Measurements from ENCODE around the gene SLC22A17.

SLC22A17 gene

DNA sequence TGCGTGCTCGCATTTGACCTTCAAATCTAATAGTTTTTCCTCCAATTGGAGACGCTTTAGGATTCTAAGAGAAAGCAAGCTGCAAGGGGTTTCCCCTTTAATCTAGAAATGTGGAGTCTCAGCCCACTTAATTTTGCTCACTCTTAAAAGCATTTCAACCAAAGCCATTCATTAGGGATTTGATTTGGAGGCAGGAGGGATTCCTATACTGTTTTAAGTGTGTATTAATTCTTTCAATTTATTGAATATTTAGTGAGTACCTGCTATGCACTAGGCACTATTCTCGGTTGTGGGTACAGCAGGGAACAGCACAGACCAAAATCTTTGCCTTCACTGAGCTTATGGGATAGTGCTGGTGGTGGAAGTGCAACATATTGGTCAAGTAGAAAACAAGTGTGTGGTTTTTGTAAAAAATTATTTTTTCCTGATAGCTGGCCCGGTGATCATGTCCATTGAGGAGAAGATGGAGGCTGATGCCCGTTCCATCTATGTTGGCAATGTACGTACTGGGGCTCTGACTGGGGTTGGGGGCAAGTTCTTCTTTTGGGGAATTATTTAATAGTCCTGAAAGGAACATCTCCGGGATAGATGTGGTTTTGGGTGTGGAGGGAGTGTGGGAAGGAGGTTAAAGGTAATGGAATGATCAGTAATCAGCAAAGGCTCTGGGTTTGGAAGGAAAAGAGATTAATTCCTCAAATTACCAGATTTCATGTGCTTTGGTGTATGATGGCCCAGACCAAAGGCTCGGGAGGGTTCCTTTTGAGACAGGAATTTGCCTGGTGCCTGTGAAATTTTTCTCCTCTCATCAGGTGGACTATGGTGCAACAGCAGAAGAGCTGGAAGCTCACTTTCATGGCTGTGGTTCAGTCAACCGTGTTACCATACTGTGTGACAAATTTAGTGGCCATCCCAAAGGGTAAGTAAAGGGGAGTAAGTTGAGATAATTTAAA, 29.8 kb downstream of the SLC22A17 start:
- DNase-seq = no peak
- in situ Hi-C loops (cut with HindIII; ENCODE audit: low pct_ligation_motif_present, low pct_unique_long_range_greater_than_20kb, low sequenced_read_pairs) = no loop called here

- in situ Hi-C loops (cut with HindIII; ENCODE audit: low pct_ligation_motif_present, low pct_unique_long_range_greater_than_20kb, low sequenced_read_pairs) = no loop called here
- DNase-seq = peak; percentile 57
Measured at GRCh38 chr14:23321572-23322547, 30.8 kb downstream of the SLC22A17 start.

DNA sequence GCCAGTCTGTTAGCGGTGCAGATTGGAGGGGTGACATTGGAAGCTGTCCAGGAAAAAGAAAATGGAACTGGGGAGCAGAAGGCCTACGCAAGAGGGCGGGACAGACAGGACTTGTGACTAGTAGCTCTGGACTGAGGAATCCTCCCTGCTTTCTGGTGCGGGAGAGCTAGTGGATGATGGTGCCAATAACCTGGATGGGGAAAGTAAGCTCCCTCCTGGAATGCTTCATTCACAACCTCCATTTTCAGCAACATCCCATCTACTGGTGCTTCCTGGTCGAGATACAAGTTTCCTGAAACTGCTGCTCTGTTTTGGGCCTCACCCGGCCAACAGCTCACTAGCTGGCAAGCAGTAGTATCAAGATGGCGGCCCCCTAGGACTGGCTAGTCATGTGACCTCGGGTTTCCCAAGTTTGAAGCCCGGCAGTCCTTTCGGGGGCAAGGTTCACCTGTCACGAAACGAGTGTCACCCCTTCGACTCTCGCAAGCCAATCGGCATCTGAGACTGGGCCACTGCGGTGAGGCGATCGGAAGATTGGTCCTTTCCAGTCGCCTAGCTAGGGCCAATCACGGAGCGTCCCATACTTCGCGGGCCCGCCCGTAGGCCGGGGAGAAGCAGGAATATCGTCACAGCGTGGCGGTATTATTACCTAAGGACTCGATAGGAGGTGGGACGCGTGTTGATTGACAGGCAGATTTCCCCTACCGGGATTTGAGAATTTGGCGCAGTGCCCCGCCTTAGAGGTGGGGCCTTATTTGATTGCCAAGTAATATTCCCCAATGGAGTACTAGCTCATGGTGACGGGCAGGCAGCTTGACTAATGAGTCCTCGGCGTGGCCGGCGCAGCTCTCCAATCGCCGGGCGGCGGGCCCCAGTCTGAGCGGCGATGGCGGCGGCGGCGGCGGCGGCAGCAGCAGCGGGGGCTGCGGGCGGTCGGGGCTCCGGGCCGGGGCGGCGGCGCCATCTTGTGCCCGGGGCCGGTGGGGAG, 31.8 kb downstream of the SLC22A17 start, which contains the start of gene PABPN1:
Gene PABPN1 (plus strand): TSS at position 874 of the 988 bp plus-strand sequence. CDS start 13 bp downstream, at position 887.
- peak; percentile 99 for DNase-seq
- in situ Hi-C loops (cut with HindIII; ENCODE audit: low pct_ligation_motif_present, low pct_unique_long_range_greater_than_20kb, low sequenced_read_pairs) = no loop called here

- in situ Hi-C loops (cut with HindIII; ENCODE audit: low pct_ligation_motif_present, low pct_unique_long_range_greater_than_20kb, low sequenced_read_pairs) = no loop called here
- no peak for DNase-seq
Measured at GRCh38 chr14:23319746-23320583, 32.7 kb downstream of the SLC22A17 start.

DNA sequence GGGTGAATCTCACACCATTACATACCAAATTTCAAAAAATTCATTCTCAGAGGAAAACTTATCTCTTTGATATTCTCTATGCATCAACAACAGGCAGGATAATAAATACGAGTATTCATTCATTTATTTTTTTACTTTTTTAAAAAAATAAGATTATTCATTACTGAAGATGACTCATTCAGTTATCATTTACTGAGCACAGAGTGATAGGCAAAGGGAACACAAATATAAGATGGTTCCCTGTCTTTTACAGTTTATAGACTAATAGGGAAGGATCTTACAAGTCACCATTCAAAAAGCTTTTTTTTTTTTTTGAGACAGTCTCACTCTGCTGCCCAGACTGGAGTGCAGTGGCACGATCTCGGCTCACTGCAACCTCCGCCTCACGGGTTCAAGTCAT, 36.4 kb downstream of the SLC22A17 start:
- in situ Hi-C loops (cut with HindIII; ENCODE audit: low pct_ligation_motif_present, low pct_unique_long_range_greater_than_20kb, low sequenced_read_pairs) = no loop called here

DNA sequence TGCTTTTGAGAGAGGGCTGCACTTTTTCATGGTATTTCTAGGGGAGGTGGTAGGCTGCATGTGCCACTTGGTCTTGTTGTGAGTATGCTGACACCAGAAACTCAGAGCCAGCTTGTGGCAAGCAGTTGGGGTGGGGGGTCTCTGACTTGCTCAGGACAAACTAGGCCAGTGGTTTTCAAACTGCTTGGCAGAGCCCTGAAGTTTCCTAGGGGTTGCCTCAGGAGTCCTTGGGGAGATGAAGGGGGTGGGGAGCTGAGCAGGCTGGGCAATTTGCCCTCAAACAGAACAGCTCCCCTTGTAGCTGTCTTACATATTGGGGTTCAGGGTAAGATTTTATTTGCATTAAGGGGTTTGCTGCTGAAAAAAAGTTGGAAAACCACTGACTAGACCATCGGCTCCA, 42.1 kb downstream of the SLC22A17 start:
- in situ Hi-C loops (cut with HindIII; ENCODE audit: low pct_ligation_motif_present, low pct_unique_long_range_greater_than_20kb, low sequenced_read_pairs) = no loop called here
- DNase-seq = no peak

More for the DNA sequence above, 36.4 kb downstream of the SLC22A17 start:
- DNase-seq = no peak

DNA sequence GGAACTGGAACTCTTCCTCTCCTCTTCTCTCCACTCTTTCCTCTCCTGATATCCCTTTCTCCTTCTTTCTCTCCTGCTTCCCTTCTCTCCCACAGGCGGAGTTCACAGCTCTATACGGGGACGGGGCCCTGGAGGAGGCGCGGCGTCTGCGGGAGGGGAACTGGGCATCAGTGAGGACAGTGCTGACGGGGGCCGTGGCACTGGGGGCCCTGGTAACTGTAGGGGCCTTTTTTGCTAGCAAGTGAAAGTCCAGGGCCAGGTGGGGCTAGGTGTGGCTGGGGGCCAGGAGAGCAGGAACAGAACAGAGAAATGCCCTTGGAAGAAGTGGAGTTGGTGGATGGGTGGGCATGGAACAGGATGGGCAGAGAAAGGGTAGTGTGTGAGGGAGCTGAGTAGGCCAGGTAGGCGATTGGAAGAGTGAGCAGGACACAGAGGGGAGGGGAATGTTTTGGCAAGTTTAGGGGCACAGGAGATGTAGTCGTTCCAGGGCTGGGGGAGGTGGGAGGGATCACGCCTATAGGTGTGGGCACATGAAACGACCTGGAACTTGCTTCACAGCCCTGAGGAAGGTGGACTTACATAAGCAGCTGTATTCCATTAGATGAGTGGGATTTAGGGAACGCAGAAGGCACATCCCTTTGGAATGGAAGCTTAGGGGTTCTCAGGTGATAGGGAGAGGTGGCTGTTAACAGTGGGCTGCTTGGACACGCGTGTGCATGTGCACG, 43.8 kb downstream of the SLC22A17 start:
- no peak for DNase-seq
- in situ Hi-C loops (cut with HindIII; ENCODE audit: low pct_ligation_motif_present, low pct_unique_long_range_greater_than_20kb, low sequenced_read_pairs) = no loop called here

- no peak for DNase-seq
Measured at GRCh38 chr14:23307687-23308644, 44.7 kb downstream of the SLC22A17 start.

GRCh38 chr14:23307146-23307530, 45.5 kb downstream of the SLC22A17 start:
- in situ Hi-C loops (cut with HindIII; ENCODE audit: low pct_ligation_motif_present, low pct_unique_long_range_greater_than_20kb, low sequenced_read_pairs) = no loop called here
- DNase-seq = no peak

More at GRCh38 chr14:23307687-23308644, 44.7 kb downstream of the SLC22A17 start:
- in situ Hi-C loops (cut with HindIII; ENCODE audit: low pct_ligation_motif_present, low pct_unique_long_range_greater_than_20kb, low sequenced_read_pairs) = no loop called here

DNA sequence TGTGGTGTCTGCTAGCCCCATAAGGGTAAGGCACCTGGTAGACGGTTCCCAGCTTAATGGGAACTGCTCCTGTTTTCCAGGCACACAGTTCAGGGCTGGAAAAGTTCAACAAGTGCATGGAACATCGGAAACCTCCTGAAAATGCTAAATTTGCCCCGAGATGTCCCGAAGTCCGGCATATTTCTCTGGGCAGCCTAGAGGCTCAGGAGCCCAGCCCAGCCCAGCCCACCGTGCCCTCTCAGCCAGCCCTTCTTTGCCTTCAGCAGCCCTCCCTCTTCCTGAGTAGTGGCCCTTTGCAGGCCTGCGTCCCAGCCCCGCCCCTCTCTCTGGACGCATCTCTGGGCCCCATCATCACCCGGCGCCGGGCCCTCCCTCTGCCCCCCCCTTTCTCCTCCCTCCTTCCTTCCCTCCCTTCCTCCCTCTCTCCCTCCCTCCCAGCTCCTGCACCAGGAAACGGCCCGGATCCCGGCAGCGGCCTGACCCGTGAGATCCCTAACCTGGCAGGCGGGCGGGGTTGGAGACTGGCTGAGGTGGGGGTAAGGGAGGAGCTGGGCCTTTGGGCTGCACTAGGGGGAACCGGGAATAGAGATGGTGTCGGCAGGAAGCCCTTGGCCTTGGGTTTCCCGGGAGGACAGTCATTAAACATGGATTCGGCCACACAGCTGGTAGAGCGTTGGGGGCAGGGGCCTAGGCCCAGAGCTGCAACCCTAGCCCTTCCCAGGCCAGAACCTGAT, 46.1 kb downstream of the SLC22A17 start, which contains the start of gene BCL2L2:
Gene BCL2L2 (plus strand): TSS at position 422 of the 734 bp plus-strand sequence. CDS start 935 bp downstream, outside the sequence.
- DNase-seq = peak; percentile 88
- in situ Hi-C loops (cut with HindIII; ENCODE audit: low pct_ligation_motif_present, low pct_unique_long_range_greater_than_20kb, low sequenced_read_pairs) = no loop called here

GRCh38 chr14:23302290-23303225, 50.1 kb downstream of the SLC22A17 start, which contains the start of gene PPP1R3E:
Gene PPP1R3E (minus strand): TSS chr14:23302859. CDS start chr14:23302576, 283 bp downstream.
- in situ Hi-C loops (cut with HindIII; ENCODE audit: low pct_ligation_motif_present, low pct_unique_long_range_greater_than_20kb, low sequenced_read_pairs) = no loop called here
- peak; percentile 58 for DNase-seq

DNA sequence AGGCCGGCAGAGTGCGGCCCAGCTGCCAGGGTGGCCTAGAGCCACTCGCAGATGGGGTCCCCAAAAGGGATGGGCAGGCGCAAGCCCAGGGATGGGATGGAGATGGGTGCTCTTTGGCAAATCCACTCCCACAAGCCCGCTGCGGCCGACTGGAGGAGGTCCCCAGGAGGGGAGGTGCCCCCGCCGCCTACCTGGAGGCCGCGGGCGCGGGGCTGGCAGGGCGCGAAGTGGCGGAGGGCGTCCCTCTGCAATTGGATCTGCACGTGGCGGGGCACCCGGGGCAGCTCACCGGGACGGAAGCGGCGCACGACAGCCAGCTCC, 50.8 kb downstream of the SLC22A17 start:
- in situ Hi-C loops (cut with HindIII; ENCODE audit: low pct_ligation_motif_present, low pct_unique_long_range_greater_than_20kb, low sequenced_read_pairs) = no loop called here

DNA sequence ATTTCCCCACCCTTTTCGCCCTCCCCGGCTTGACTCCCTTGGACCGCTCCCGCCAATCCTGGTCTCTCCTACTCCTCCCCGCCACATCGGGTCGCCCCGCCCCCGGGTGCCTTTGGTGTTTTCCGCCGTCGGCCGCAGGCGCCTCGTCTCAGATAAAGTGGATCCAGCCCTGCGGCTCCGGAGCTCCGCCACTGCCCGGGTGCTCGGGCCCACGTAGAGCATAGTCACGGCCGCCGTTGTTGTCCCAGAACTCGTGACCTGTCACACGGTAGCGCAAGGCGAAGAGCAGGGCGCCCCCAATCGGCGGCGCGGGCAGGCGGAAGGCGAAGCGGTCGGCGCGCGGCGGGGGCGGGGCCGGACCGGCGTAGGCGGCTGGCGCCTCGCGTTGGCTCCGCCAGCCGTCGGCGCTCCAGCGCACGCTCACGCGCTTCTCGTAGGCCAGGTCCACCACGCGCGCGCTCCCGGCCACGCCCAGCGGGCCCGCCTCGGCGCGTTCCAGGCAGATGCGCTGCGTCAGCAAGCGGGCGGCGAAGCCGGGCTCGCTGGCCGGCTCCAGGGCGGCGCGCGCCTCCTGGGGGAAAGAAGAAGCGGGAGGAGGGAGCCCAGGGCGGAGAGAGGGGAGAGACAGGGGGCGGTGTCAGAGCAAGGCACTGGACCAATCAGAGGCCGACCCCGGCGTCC, 51.3 kb downstream of the SLC22A17 start:
- in situ Hi-C loops (cut with HindIII; ENCODE audit: low pct_ligation_motif_present, low pct_unique_long_range_greater_than_20kb, low sequenced_read_pairs) = no loop called here
- DNase-seq = peak; percentile 96

More for the DNA sequence above, 50.8 kb downstream of the SLC22A17 start:
- DNase-seq = no peak

All from ACHN (cell line).